OCI-LY7 (cell line): ENCODE measurements around the gene FNDC1.

Experiments used
- EZH2phosphoT487 ChIP-seq: fragments of 200-600 bp; sonication (generic); IDR thresholded peaks from 2 replicates; pipeline ENCODE4 v1.6.1; 2018; ENCODE audit warnings: low read depth, borderline replicate concordance, mild to moderate bottlenecking, mixed run types, antibody characterized with exemption, low read length, moderate library complexity, mixed read lengths
- TF ChIP-seq, protein P1 (sequence below): fragments of 200-600 bp; sonication (generic); conservative IDR thresholded peaks from 2 replicates; pipeline ENCODE4 v1.5.1; 2014; ENCODE audit warnings: mild to moderate bottlenecking, antibody characterized with exemption, low read length, moderate library complexity, mixed read lengths

DNA sequence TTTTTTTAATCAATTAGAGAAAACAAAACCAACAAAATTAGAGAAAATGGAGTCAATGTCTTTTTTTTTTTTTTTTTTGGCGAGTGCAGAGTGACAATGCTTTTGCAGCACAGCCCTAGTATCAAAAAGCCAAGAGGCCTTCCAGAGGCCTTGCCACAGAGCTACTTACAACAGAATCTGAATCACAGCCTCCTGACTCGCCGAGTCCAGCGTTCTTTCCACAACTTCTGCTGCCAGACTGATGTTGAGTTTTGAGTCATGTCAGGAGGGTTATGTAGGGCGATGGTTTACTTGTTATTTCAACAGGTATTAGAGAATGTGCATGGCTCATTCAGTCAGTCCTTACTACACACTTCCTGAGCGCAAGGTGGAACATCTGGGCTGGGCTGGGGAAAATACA, 88.6 kb downstream of the FNDC1 start:
- TF ChIP-seq, protein P1, sequence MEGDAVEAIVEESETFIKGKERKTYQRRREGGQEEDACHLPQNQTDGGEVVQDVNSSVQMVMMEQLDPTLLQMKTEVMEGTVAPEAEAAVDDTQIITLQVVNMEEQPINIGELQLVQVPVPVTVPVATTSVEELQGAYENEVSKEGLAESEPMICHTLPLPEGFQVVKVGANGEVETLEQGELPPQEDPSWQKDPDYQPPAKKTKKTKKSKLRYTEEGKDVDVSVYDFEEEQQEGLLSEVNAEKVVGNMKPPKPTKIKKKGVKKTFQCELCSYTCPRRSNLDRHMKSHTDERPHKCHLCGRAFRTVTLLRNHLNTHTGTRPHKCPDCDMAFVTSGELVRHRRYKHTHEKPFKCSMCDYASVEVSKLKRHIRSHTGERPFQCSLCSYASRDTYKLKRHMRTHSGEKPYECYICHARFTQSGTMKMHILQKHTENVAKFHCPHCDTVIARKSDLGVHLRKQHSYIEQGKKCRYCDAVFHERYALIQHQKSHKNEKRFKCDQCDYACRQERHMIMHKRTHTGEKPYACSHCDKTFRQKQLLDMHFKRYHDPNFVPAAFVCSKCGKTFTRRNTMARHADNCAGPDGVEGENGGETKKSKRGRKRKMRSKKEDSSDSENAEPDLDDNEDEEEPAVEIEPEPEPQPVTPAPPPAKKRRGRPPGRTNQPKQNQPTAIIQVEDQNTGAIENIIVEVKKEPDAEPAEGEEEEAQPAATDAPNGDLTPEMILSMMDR = no peak
- TF ChIP-seq EZH2phosphoT487 = no peak
